Activated T-cell treated with anti-CD3 and anti-CD28 coated beads, Interleukin-2, amount 50 U/mL, for 24 hours (primary cell): ENCODE data around the gene PDSS1.
"Not testable (repeated sequence)": the region's sequence is repeated elsewhere in the genome, so short reads cannot be mapped to it uniquely, and the experiment has no call there.

Experiments used
- DNase-seq: peaks from one replicate; pipeline ENCODE4 v3.0.0-alpha.2; 2020
- H3K27ac Mint-ChIP-seq: 2 replicates; pipeline ENCODE4 v1.8.0; 2020; ENCODE audit warnings: mild to moderate bottlenecking, mixed read lengths
- H3K27me3 Mint-ChIP-seq: 2 replicates; pipeline ENCODE4 v1.8.0; 2020; ENCODE audit warnings: mixed read lengths
- H3K36me3 Mint-ChIP-seq: 2 replicates; pipeline ENCODE4 v1.8.0; 2020; ENCODE audit warnings: low read depth, mixed read lengths
- H3K4me1 Mint-ChIP-seq: 2 replicates; pipeline ENCODE4 v1.8.0; 2020; ENCODE audit warnings: low read depth, mixed read lengths
- H3K4me3 Mint-ChIP-seq: 2 replicates; pipeline ENCODE4 v1.8.0; 2020; ENCODE audit warnings: mild to moderate bottlenecking, moderate library complexity, mixed read lengths
- H3K9me3 Mint-ChIP-seq: 2 replicates; pipeline ENCODE4 v1.8.0; 2020; ENCODE audit warnings: mixed read lengths

Gene PDSS1

DNA sequence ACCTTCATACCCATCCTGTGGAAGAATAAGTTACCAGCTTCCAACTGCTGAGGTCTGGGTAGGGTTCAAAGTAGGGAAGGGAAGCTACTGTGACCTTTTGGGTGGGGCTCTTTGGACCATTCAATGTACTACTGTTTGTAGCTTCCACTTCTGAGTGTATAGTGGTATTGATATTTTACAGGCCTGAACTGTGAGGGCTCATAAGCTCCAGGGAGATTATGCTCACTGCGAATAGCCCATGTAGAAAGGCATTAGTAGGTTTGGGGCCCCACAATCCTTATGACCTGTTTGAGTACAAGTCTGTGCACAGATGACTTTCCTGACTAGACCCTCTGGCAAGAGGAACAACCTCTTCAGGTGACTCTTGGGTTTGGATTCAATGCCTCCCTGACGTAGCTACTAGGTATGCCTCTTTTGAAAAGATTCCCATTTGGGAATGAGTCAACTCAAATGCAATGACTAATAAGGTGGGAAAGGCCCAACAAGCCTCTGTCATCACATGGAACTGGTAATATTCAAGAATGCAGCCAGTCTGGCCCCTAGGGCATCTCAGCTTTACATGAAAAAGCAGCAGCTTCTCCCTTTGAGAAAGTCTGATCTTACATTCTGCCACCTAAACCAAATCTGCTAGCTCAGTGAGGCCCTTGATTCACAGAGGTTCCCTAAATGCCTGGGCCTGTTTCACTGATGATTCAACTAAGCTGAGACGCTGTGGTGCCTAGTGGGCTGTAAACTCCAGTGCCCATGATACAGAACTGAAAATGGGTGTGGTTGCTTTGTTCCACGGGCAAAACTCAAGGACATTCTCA, 83.5 kb downstream of the PDSS1 start:
- Mint-ChIP-seq H3K27me3 (no peaks in the 10 kb centered on the region), H3K4me1 (peaks cover 90% of the 10 kb centered on the region), H3K36me3 (peaks cover 20% of the 10 kb centered on the region), H3K9me3 (no peaks in the 10 kb centered on the region), H3K4me3 (no peak overlapping the region), H3K27ac (peak overlapping the region; percentile 88)
- DNase-seq: no peak

- Mint-ChIP-seq H3K27ac (peak overlapping the region; percentile 88), H3K36me3 (peaks cover 22% of the 10 kb centered on the region), H3K4me3 (no peak overlapping the region), H3K27me3 (no peaks in the 10 kb centered on the region), H3K4me1 (peaks cover 90% of the 10 kb centered on the region), H3K9me3 (no peaks in the 10 kb centered on the region)
- DNase-seq: no peak
Measured at GRCh38 chr10:26781797-26782196, 84.3 kb downstream of the PDSS1 start.

- Mint-ChIP-seq H3K36me3 (peaks cover 54% of the 10 kb centered on the region), H3K27ac (no peak overlapping the region), H3K9me3 (no peaks in the 10 kb centered on the region), H3K4me3 (no peak overlapping the region), H3K27me3 (no peaks in the 10 kb centered on the region), H3K4me1 (peaks cover 73% of the 10 kb centered on the region)
- no peak for DNase-seq
Measured at GRCh38 chr10:26787362-26787761, 89.9 kb downstream of the PDSS1 start.

DNA sequence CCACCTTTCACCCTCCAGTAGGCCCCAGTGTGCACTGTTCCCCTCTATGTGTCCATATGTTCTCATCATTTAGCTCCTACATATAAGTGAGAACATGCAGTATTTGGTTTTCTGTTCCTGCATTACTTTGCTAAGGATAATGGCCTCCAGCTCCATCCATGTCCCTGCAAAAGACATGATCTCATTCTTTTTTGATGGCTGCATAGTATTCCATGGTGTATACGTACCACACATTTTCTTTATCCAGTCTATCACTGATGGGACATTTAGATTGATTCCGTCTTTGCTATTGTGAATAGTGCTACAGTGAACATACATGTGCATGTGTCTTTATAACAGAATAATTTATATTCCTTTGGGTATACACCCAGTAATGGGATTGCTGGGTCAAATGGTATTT, 92.3 kb downstream of the PDSS1 start:
- peak overlapping the region; percentile 28 for H3K27ac Mint-ChIP-seq

GRCh38 chr10:26790221-26790995, 92.9 kb downstream of the PDSS1 start:
- Mint-ChIP-seq H3K27me3 (no peaks in the 10 kb centered on the region), H3K4me3 (no peak overlapping the region), H3K36me3 (peaks cover 59% of the 10 kb centered on the region), H3K4me1 (peaks cover 60% of the 10 kb centered on the region), H3K9me3 (peaks cover 2% of the 10 kb centered on the region), H3K27ac (peak overlapping the region; percentile 14)
- no peak for DNase-seq

More for the DNA sequence above, 92.3 kb downstream of the PDSS1 start:
- H3K36me3 Mint-ChIP-seq: peaks cover 60% of the 10 kb centered on the region
- H3K4me1 Mint-ChIP-seq: peaks cover 63% of the 10 kb centered on the region
- not testable (repeated sequence) for H3K27me3 Mint-ChIP-seq, H3K9me3 Mint-ChIP-seq, DNase-seq, H3K4me3 Mint-ChIP-seq

GRCh38 chr10:26792758-26793495, 95.4 kb downstream of the PDSS1 start:
- Mint-ChIP-seq H3K4me3 (no peak overlapping the region), H3K36me3 (peaks cover 49% of the 10 kb centered on the region), H3K4me1 (peaks cover 51% of the 10 kb centered on the region), H3K9me3 (peaks cover 9% of the 10 kb centered on the region), H3K27me3 (no peaks in the 10 kb centered on the region), H3K27ac (peak overlapping the region; percentile 3)
- no peak for DNase-seq
